Measurements from ENCODE around the gene LRRC26. TPM values are rescaled to one million over a fixed set of nuclear protein-coding genes. Genes with fewer than 3 reads are reported as not detected.

LRRC26 gene
- polyA plus RNA-seq, 1 donor (not counting 4 experiments of a cell fraction or from before 2014, with no cell fraction given), result not detected

- dilution Hi-C loops (cut with MboI; ENCODE audit: extremely low pct_ligation_motif_present, low sequenced_read_pairs), result no loop called here
- no peak for FAIRE-seq
Observed at GRCh38 chr9:137149363-137149762, 20.5 kb downstream of the LRRC26 start.

GRCh38 chr9:137148661-137149060 lies 21.2 kb downstream of the LRRC26 start:
- FAIRE-seq (no peak), DNase-seq (ENCODE audit: low read depth, low spot score) (no peak)
- no peaks in the 10 kb centered on the region for H4K20me1 ChIP-seq (ENCODE audit: control insufficient read depth, extremely low read depth, insufficient read depth, low read length)
- H3K9me1 ChIP-seq (ENCODE audit: control insufficient read depth, extremely low read depth, insufficient read depth, low read length), result no peaks in the 10 kb centered on the region
- no peaks in the 10 kb centered on the region for H3K36me3 ChIP-seq (ENCODE audit: control insufficient read depth in 2 of 2, extremely low read depth in 1 of 2, insufficient read depth in 2 of 2, low read length in 2 of 2)
- no peak for TF ChIP-seq EZH2 (IDR thresholded peaks at IDR 0.05; ENCODE audit: low read length)
- no peak for TF ChIP-seq CTCF (optimal IDR thresholded peaks at IDR 0.05 in 1 of 3, IDR thresholded peaks at IDR 0.05 in 1 of 3, conservative IDR thresholded peaks at IDR 0.05 in 1 of 3; ENCODE audit: extremely low read depth in 1 of 3, insufficient read depth in 2 of 3, low read length in 3 of 3)
- H3K27ac ChIP-seq (ENCODE audit: control insufficient read depth, insufficient read depth, low read length), result no peak overlapping the region
- dilution Hi-C loops (cut with MboI; ENCODE audit: extremely low pct_ligation_motif_present, low sequenced_read_pairs), result no loop called here
- H3K27me3 ChIP-seq (ENCODE audit: control insufficient read depth, extremely low read depth, insufficient read depth, low read length), result peaks cover 6% of the 10 kb centered on the region
- no peak overlapping the region for H3K4me2 ChIP-seq (ENCODE audit: control insufficient read depth, extremely low read depth, insufficient read depth, low read depth, low read length)
- no peak overlapping the region for H2AFZ ChIP-seq (ENCODE audit: control insufficient read depth, low read length)
- no peak overlapping the region for H3K4me3 ChIP-seq (ENCODE audit: control insufficient read depth in 2 of 3, extremely low read depth in 1 of 3, insufficient read depth in 2 of 3, low read depth in 1 of 3, low read length in 3 of 3)
- H3K9ac ChIP-seq (ENCODE audit: control insufficient read depth, extremely low read depth, insufficient read depth, low read length), result no peak overlapping the region
- H3K79me2 ChIP-seq (ENCODE audit: control insufficient read depth, insufficient read depth, low read length), result no peaks in the 10 kb centered on the region
- no peaks in the 10 kb centered on the region for H3K9me3 ChIP-seq (ENCODE audit: control insufficient read depth, low read depth, low read length)
- H3K4me1 ChIP-seq (ENCODE audit: control insufficient read depth, extremely low read depth, insufficient read depth, low read length), result no peaks in the 10 kb centered on the region

More at GRCh38 chr9:137149363-137149762, 20.5 kb downstream of the LRRC26 start:
- Histone ChIP-seq H3K9me3 (ENCODE audit: control insufficient read depth, low read depth, low read length) (no peaks in the 10 kb centered on the region), H3K27me3 (ENCODE audit: control insufficient read depth, extremely low read depth, insufficient read depth, low read length) (peaks cover 5% of the 10 kb centered on the region), H4K20me1 (ENCODE audit: control insufficient read depth, extremely low read depth, insufficient read depth, low read length) (no peaks in the 10 kb centered on the region), H3K4me1 (ENCODE audit: control insufficient read depth, extremely low read depth, insufficient read depth, low read length) (no peaks in the 10 kb centered on the region), H3K4me2 (ENCODE audit: control insufficient read depth, extremely low read depth, insufficient read depth, low read depth, low read length) (no peak overlapping the region), H3K36me3 (ENCODE audit: control insufficient read depth in 2 of 2, extremely low read depth in 1 of 2, insufficient read depth in 2 of 2, low read length in 2 of 2) (no peaks in the 10 kb centered on the region), H3K9me1 (ENCODE audit: control insufficient read depth, extremely low read depth, insufficient read depth, low read length) (no peaks in the 10 kb centered on the region), H3K9ac (ENCODE audit: control insufficient read depth, extremely low read depth, insufficient read depth, low read length) (no peak overlapping the region), H3K79me2 (ENCODE audit: control insufficient read depth, insufficient read depth, low read length) (no peaks in the 10 kb centered on the region), H3K27ac (ENCODE audit: control insufficient read depth, insufficient read depth, low read length) (no peak overlapping the region), H3K4me3 (ENCODE audit: control insufficient read depth in 2 of 3, extremely low read depth in 1 of 3, insufficient read depth in 2 of 3, low read depth in 1 of 3, low read length in 3 of 3) (no peak overlapping the region), H2AFZ (ENCODE audit: control insufficient read depth, low read length) (no peak overlapping the region)
- no peak for TF ChIP-seq EZH2 (IDR thresholded peaks at IDR 0.05; ENCODE audit: low read length)
- TF ChIP-seq CTCF (optimal IDR thresholded peaks at IDR 0.05 in 1 of 3, IDR thresholded peaks at IDR 0.05 in 1 of 3, conservative IDR thresholded peaks at IDR 0.05 in 1 of 3; ENCODE audit: extremely low read depth in 1 of 3, insufficient read depth in 2 of 3, low read length in 3 of 3), result no peak
- DNase-seq (ENCODE audit: low read depth, low spot score), result no peak

All from keratinocyte (primary cell).